DOHH2 (cell line): Measurements from ENCODE around the gene FMNL2.

ENCODE experiments used
- EZH2phosphoT487 ChIP-seq: fragments of 200-600 bp; sonication (generic); IDR thresholded peaks from 2 replicates; pipeline ENCODE4 v1.6.1; 2017; ENCODE audit warnings: borderline replicate concordance, mild to moderate bottlenecking, antibody characterized with exemption, low read length, moderate library complexity, mixed read lengths
- TF ChIP-seq, protein P1 (sequence below): fragments of 200-600 bp; sonication (generic); IDR thresholded peaks from one replicate; pipeline ENCODE4 v1.5.1; 2014; ENCODE audit warnings: antibody characterized with exemption, mild to moderate bottlenecking, low read depth, low read length; ENCODE audit not compliant: poor library complexity, severe bottlenecking

GRCh38 chr2:152573168-152573567 is 238.2 kb downstream of the FMNL2 start:
- TF ChIP-seq, protein P1, sequence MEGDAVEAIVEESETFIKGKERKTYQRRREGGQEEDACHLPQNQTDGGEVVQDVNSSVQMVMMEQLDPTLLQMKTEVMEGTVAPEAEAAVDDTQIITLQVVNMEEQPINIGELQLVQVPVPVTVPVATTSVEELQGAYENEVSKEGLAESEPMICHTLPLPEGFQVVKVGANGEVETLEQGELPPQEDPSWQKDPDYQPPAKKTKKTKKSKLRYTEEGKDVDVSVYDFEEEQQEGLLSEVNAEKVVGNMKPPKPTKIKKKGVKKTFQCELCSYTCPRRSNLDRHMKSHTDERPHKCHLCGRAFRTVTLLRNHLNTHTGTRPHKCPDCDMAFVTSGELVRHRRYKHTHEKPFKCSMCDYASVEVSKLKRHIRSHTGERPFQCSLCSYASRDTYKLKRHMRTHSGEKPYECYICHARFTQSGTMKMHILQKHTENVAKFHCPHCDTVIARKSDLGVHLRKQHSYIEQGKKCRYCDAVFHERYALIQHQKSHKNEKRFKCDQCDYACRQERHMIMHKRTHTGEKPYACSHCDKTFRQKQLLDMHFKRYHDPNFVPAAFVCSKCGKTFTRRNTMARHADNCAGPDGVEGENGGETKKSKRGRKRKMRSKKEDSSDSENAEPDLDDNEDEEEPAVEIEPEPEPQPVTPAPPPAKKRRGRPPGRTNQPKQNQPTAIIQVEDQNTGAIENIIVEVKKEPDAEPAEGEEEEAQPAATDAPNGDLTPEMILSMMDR = no peak
- no peak for TF ChIP-seq EZH2phosphoT487
